AG09319 (cell line): Measurements from ENCODE around the gene DOCK1.

Experiments
- DNase-seq: peaks from one replicate; pipeline ENCODE4 v3.0.0-alpha.2; 2010; ENCODE audit warnings: low read depth; ENCODE audit errors: extremely low read depth
- CTCF ChIP-seq: IDR thresholded peaks from 2 replicates; pipeline ENCODE4 v1.5.1; 2011; ENCODE audit warnings: low read depth, mild to moderate bottlenecking, inconsistent platforms, low read length, moderate library complexity

Gene DOCK1

GRCh38 chr10:127368929-127369328, 463.7 kb downstream of the DOCK1 start:
- no peak for TF ChIP-seq CTCF

GRCh38 chr10:127370601-127371000, 465.4 kb downstream of the DOCK1 start:
- TF ChIP-seq CTCF, result no peak
- DNase-seq, result no peak

More at GRCh38 chr10:127368929-127369328, 463.7 kb downstream of the DOCK1 start:
- no peak for DNase-seq

GRCh38 chr10:127372361-127372760, 467.1 kb downstream of the DOCK1 start:
- DNase-seq, result no peak
- no peak for TF ChIP-seq CTCF

GRCh38 chr10:127374074-127374680, 468.9 kb downstream of the DOCK1 start:
- no peak for TF ChIP-seq CTCF
- no peak for DNase-seq

GRCh38 chr10:127374901-127375300, 469.7 kb downstream of the DOCK1 start:
- DNase-seq, result no peak
- no peak for TF ChIP-seq CTCF

GRCh38 chr10:127375461-127375860, 470.2 kb downstream of the DOCK1 start:
- no peak for TF ChIP-seq CTCF
- DNase-seq, result no peak

- DNase-seq, result no peak
- no peak for TF ChIP-seq CTCF
These were observed 470.8 kb downstream of the DOCK1 start for GRCh38 chr10:127376071-127376470.
